SW480 (cell line): ENCODE measurements around the gene ARNT2.
"Not testable (repeated sequence)": the region's sequence is repeated elsewhere in the genome, so short reads cannot be mapped to it uniquely, and the experiment has no call there.

ENCODE experiments used
- DNase-seq: peaks from one replicate; pipeline ENCODE4 v3.0.0-alpha.2; 2016; ENCODE audit warnings: low spot score

Gene ARNT2

DNA sequence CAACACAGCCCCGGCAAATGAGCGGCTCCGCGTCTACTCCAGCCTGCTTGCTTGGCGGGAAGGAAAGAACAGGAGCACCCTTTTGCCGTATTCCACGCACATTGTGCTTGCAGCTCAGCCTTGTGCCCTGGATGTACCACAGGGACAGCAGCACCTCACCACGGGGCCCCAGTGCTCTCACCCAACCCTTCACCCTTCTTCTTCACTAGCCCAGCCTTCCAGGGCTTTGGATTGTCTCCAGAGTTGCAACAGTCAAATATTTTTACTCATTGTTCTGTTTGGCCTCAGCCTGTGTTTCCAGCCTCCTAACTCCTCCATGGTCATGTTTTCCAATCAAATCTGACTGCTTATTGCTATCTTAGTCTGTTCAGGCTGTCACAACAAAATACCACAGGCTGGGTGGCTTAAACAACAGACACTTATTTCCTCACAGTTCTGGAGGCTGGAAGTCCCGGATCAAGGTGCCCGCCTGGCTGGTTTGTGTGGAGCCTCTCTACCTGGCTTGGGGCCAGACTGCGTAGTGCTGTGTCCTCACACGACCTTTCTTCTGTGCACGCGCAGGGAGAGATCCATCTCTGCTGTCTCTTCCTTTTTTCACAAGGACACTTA, 211.7 kb downstream of the ARNT2 start:
- no peak for DNase-seq

DNA sequence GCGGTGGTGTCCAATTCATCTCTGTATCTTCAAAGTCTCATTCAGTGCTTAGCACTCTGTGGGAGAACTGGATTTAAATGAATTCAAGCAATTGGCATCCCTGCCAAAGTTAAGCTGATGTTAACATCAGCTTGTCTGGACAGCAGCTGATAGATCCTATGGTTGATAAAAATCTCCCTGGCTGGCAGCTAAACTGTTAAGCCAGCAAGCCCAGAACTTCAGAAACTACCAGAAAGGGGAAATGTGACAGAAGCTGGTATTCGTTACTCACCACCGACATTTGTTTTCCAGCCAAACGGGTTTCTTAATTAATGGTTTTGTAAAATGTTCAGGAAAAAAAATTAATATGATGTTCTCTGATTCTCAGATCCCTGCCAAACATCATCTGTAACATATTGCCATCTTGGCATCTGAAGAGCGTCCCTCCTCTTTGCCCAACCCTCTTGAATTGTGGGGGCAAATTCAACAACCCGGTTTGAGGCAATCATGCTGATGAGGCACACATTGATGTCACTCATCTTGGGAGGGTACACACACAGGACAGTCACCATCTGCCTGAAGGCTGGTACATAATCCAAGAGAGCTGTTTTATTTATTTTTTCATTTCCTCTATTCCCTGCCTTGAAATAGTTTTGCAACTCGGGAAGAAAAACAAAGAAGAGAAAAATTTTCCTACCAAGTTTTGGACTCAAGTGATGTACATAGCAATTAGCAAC, 214.7 kb downstream of the ARNT2 start:
- no peak for DNase-seq

DNA sequence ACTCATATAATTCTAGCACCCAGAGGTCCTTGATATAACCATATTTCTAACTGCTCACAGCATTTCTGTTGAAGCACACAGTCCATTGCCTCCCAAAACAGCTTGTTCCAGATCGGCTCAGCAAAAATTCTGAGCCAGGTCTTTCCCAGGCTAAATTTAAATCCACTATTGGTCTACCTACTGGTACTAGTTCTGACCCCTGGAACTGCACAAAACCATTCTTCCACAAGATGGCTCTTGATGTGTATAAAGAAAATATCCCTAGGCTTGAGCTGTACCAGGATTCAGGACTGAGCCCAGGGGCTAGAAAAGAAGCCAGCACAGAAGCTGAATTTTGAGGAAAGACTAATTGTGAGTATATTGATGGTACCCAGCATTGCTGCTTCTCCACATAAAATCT, 215.5 kb downstream of the ARNT2 start:
- peak; percentile 44 for DNase-seq

DNA sequence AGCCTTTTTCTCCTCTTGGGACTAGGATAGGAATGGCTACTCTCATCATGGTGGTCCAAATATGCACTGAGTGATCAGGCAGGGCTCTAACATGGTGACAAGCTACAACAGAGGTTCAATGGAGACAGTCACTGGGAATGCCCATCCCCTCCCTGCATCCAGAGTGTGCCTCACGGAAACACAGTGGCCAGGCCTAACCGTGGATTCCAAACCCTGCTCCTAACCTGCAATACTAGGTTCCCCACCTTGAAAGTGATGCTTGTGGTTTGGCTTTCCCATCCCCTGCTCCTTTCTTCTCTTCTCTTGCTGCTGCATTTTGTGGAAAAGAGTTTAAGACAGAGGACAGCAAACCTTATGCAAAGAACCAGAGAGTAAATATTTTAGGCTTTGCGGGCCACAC, 216.0 kb downstream of the ARNT2 start:
- DNase-seq, result no peak

DNA sequence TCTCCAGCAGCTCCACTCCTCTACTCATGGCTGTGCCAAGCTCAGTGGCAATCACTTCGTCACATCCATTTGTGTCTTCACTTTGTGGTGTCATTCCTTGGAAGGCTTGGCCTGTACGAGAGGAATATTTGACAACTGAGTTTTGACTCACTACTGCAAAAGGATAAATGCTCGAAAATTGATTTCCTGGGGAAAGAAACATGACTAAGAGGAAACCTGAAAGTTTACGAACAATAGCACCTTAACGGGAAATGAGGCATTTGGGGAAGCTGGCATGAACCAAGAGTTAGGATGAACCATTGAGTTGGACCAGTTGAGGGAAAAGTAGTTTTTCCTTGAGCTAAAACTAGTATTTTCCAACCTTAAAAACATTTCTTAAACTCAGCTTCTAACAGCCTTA, 216.7 kb downstream of the ARNT2 start:
- no peak for DNase-seq

DNA sequence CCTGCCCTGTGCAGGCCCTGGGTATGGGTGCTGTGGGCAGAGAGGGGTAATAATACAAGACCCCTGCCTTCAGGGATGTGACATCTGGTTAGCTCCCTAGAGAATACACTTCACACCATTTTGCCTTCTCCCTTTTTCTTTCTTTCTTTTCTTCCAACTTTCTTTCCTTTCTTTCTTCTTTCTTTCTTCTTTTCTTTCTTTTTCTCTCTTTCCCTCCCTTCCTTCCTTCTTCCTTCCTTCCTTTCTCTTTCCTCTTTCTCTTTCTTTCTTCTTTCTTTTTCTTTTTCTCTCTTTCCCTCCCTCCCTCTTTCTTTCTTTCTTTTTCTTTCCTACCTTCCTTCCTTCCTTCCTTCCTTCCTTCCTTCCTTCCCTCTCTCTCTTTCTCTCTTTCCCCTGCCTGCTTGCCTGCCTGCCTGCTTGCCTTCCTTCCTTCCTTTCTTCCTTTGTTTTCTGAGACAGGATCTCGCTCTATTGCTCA, 222.5 kb downstream of the ARNT2 start:
- no peak for DNase-seq

DNA sequence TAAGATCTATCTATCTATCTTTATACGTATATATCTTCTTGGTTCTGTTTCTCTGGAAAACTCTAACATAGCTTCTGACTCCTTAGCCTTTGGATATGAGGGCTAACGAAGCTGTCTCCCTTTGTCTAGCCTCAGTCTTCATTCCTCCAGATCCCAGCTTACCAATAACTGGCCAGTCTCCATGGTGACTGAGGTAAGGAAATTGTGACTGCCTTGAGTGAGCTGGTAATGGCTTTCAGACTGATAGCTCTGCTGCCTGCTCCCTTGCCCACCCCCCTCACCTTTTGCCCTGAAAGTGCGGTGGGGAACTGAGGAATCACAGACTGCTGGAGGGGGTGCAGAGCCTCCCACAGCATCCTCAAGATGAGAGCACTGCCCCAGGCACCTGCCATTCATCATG, 225.2 kb downstream of the ARNT2 start:
- no peak for DNase-seq

DNA sequence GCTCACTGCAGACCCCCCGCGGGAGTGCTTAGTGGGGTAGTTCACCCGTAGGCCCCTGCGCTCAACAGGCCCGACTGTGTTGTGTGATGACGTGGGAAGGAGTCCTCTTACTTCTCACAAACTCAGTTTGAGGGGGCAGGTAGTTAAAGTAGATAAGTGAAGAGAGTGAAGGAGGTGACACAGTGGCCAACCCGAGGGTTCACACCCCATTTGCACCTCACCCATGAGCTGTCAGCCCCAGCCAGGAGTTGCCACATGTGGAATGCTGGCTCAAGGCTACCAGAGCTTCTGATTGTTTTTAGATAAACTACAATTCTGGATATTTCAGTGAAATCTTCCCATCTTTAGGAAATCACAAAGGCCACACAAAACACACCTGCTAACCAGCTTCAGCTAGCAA, 226.8 kb downstream of the ARNT2 start:
- no peak for DNase-seq

DNA sequence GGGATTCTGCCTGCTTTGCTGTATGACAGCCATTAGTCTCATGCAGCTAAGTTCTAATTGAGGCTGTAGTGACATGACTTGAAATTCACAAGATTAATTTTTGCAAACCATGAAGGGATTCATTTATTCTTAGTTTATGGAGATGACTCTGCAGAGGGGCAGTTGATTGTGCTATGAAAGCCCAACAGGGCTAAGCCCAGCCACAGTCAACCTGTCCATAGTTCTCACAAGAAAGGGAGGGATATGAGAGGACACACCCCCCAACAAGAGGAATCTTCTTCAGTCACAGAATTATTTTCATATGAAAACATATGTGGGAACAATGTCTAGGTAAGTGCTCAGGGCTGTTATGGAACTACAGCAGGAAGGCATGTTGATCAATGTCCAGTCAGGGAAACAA, 229.0 kb downstream of the ARNT2 start:
- DNase-seq, result no peak

DNA sequence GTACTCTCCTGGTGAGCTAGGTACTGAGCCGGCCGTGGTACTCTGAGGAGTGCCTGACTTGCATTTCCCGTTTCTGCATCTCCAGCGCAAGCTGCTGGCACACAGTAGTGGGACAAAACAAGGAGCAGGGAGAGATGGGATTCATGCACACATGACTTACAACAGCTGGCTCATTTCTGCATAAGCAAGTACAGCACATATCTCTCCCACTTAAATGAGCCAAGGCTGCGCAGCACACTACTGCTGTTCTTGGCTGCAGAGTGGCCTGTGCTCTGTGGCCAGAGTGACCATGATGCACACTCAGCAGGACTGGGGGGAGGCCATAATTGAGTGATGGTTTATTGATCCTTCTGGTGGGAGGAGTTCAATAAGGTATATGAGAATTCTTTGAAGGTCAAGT, 231.8 kb downstream of the ARNT2 start:
- no peak for DNase-seq

DNA sequence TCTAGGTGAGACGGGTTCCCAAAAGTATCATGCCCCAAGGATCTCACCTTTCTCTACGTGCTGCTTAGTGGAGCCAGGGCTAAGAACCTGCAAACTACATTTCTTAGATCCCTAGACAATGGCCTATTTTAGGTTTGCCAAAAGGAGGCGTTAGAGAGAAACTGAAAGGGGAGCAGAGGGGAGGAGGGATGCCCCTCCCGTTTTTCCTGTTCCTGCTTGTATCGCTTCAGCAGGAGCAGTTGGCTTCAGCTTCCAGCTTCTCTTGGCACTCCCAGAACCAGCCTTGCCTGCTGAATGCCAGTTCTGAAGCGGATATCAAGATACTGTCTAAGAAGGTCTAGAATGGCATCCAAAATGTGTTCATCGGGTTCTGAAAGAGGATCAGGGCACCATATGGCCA, 232.5 kb downstream of the ARNT2 start:
- DNase-seq, result no peak

DNA sequence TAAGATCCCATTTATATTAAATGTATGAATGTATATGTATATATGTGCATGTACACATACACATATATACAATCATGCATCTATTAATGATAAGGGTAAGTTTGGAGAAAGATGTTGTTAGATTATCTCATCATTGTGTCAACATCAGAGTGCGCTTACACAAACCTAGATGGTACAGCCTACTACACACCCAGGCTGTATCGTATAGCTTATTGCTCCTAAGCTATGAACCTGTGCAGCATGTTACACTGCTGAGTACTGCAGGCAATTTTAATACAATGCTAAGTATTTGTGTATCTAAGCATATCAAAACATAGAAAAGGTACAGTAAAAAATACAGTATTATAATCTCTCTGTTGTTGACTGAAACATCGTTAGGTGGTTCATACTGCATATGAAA, 233.6 kb downstream of the ARNT2 start:
- DNase-seq, result no peak

DNA sequence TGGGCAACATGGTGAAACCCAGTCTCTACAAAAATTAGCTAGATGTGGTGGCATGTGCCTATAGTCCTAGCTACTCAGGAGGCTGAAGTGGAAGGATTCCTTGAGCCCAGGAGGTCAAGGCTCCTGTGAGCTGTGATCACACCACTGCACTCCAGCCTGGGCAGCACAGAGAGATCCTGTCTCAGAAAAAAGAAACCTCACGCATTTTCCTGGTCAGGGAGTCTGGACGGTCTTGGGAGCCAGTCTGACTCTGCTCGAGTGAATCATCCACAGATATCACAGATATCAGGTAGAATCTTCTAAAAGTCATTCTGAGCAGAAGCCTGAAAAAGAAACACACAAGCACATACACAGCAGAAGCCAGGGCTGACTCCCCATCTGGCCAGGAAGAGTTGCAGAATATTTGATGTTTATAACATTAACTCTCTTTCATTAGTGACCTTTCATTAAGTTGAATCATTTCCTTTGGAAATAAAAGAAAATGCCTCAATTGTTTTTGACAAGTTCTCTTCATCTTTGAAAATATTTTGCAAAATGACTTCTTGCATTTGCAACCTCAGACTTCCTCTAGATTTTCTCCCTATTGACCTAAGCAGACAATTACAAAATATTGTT, 234.5 kb downstream of the ARNT2 start:
- no peak for DNase-seq

DNA sequence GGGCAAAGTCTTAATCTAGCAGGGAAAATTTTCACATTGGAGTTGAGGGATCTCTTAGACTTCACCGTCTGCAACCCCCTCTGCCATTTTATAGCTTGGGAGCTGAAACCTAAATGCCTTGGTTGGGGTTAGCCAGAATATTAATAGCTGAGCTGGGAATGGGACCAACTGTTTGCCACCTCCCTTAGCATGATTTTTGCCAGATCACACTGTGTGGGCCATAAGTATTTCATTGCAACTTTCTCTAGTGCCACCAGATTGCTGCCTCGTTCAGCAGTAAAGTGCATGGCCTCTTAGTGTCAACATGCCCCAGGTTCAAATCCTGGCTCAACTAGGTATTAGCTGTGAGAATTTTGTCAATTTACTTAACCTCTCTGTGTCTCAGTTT, 235.0 kb downstream of the ARNT2 start:
- DNase-seq, result no peak

DNA sequence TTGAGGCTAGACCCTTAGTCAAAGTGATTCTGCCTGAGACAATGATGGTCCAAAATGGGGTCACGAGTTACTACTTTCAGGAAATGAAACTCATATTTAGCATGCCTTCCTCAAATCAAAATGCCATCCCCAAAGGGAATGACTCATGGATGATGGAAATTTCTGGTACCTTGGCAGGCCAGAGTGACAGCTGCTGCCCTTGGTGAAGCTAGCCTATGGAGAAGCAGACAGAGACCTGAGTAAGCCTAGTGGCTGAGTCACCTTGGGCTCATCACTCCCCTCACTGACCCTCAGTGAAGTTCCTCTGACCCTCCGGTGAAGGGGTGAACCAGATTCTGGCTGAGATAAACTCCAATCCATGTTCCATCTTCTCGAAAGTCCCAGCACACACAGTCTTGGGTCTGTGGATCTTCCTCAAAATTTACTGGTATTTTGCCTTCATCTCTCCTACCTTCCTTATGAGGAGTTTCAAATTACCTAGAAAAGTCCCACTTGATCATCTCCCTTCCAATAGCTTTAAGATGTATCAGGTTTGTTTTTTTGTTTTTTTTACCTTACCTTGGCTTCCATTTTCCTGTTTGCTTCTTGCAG, 236.4 kb downstream of the ARNT2 start:
- no peak for DNase-seq

DNA sequence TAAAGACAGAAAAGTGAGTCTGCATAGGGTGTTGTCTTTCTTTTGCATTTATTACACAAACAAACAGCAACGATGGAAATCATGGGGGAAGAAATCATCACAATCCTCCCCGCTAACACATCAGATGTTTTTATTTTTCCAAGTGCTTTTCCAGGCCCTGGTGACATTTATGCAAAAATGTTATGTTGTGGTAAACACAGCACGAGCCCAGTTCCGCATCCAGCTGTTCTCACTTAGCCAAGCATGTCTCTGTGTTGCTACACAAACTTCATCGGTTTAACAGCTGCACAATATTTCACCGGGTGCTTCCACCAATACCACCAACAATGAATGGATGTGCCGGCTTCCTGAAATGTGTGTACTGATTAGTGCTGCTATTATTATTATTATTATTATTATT, 237.2 kb downstream of the ARNT2 start:
- DNase-seq, result no peak

DNA sequence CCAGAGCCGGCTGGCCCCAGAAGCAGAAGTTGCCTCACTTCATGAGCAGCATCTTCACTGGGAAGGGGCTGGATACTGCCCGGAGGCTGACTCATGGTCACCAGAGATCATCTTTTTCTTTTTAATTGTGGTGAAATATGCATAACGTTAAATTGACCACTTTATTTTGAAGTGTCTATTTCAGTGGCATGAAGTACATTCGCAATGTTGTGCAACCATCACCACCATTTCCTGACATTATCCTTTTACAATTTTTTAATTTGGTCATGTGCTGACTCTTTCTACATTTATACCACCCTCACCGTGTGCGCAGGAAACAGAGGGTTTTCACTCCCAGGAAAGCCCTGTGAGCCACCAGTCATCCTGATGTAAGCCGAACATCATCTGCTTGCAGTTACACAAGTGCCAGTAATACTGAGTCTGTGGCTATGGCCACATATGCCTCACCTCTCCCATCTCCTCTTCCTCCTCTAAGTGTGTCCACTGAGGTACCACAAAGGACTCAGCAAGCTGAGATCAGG, 239.3 kb downstream of the ARNT2 start:
- no peak for DNase-seq

DNA sequence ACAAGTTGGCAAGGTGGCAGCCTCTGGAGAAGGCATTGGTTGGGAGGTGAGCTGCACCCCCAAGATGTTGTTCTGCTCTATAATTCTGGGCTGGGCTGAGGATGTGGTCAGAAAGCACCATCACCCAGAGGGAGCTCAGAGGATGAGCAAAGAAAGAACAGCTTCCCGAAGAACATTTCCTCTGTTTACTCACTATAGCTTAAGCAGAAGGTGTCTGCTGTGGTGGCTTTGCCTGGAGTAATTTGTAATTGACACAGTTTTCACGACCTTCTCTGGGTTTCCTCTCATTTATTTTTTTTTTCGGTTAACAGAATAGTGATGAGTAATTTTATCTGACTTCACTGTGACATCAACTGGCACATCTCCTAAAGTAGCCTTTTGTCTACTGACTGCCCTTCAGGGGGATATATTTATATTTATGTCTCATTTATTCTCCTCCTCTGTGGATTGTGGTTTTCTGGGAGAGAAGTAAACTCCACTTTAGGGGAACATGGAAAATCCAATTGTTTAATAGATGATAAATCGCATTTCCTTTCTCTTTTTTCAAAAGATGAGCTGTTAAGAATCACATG, 241.4 kb downstream of the ARNT2 start:
- DNase-seq, result no peak

DNA sequence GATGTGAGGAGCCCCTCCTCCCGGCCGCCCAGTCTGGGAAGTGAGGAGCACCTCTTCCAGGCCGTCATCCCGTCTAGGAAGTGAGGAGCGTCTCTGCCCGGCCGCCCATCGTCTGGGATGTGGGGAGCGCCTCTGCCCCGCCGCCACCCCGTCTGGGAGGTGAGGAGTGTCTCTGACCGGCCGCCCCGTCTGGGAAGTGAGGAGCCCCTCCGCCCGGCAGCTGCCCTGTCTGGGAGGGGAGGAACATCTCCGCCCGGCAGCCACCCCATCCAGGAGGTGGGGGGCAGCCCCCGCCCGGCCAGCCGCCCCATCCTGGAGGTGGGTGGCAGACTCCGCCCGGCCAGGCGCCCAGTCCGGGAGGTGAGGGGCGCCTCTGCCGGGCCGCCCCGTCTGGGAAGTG, 243.2 kb downstream of the ARNT2 start:
- not testable (repeated sequence) for DNase-seq
